Measurements from ENCODE around the gene OMP.

Gene OMP

GRCh38 chr11:77066229-77067042 lies 36.2 kb upstream of the OMP start, which contains the start of gene CAPN5:
CAPN5 (plus strand) TSS chr11:77066971; CDS start chr11:77084887, 17,916 bp downstream.
- Histone ChIP-seq H3K4me3 (ENCODE audit: low read depth, low read length) (peak within 1 kb of the TSS; percentile 67), H3K27me3 (replicated peaks) (no peaks in the 10 kb centered on the region), H3K27ac (peak within 1 kb of the TSS; percentile 50), H3K36me3 (replicated peaks) (no peaks in the 10 kb centered on the region)
- TF ChIP-seq CTCF (IDR thresholded peaks at IDR 0.05; ENCODE audit: low read depth, low read length, missing control alignments): peak; percentile 61
- DNase-seq: peak; percentile 89
- in situ Hi-C loops (cut with HindIII; ENCODE audit: low pct_ligation_motif_present, low sequenced_read_pairs): no loop called here

- no peaks in the 10 kb centered on the region for H3K36me3 ChIP-seq (replicated peaks)
- in situ Hi-C loops (cut with HindIII; ENCODE audit: low pct_ligation_motif_present, low sequenced_read_pairs): no loop called here
These were observed 34.7 kb upstream of the OMP start for GRCh38 chr11:77067861-77068443.

GRCh38 chr11:77068457-77069335 lies 33.9 kb upstream of the OMP start:
- no peak for TF ChIP-seq CTCF (IDR thresholded peaks at IDR 0.05; ENCODE audit: low read depth, low read length, missing control alignments)
- in situ Hi-C loops (cut with HindIII; ENCODE audit: low pct_ligation_motif_present, low sequenced_read_pairs): no loop called here

More at GRCh38 chr11:77067861-77068443, 34.7 kb upstream of the OMP start:
- Histone ChIP-seq H3K27ac (no peak overlapping the region), H3K27me3 (replicated peaks) (no peaks in the 10 kb centered on the region), H3K4me3 (ENCODE audit: low read depth, low read length) (peak overlapping the region; percentile 63)
- no peak for TF ChIP-seq CTCF (IDR thresholded peaks at IDR 0.05; ENCODE audit: low read depth, low read length, missing control alignments)
- no peak for DNase-seq

GRCh38 chr11:77069336-77069968 lies 33.2 kb upstream of the OMP start:
- no peak for DNase-seq
- H3K27ac ChIP-seq: no peak overlapping the region
- H3K36me3 ChIP-seq (replicated peaks): no peaks in the 10 kb centered on the region
- TF ChIP-seq CTCF (IDR thresholded peaks at IDR 0.05; ENCODE audit: low read depth, low read length, missing control alignments): no peak
- in situ Hi-C loops (cut with HindIII; ENCODE audit: low pct_ligation_motif_present, low sequenced_read_pairs): no loop called here
- H3K27me3 ChIP-seq (replicated peaks): no peaks in the 10 kb centered on the region
- H3K4me3 ChIP-seq (ENCODE audit: low read depth, low read length): no peak overlapping the region

More at GRCh38 chr11:77068457-77069335, 33.9 kb upstream of the OMP start:
- Histone ChIP-seq H3K27me3 (replicated peaks) (no peaks in the 10 kb centered on the region), H3K36me3 (replicated peaks) (no peaks in the 10 kb centered on the region), H3K27ac (no peak overlapping the region), H3K4me3 (ENCODE audit: low read depth, low read length) (no peak overlapping the region)
- no peak for DNase-seq

- no peak overlapping the region for H3K27ac ChIP-seq
- TF ChIP-seq CTCF (IDR thresholded peaks at IDR 0.05; ENCODE audit: low read depth, low read length, missing control alignments): no peak
- in situ Hi-C loops (cut with HindIII; ENCODE audit: low pct_ligation_motif_present, low sequenced_read_pairs): no loop called here
- no peak overlapping the region for H3K4me3 ChIP-seq (ENCODE audit: low read depth, low read length)
- no peaks in the 10 kb centered on the region for H3K27me3 ChIP-seq (replicated peaks)
- no peak for DNase-seq
- H3K36me3 ChIP-seq (replicated peaks): no peaks in the 10 kb centered on the region
These were observed 32.6 kb upstream of the OMP start for GRCh38 chr11:77069969-77070582.
